Measurements from ENCODE around the gene SH3BGRL2. TPM values are rescaled to one million over a fixed set of nuclear protein-coding genes. Genes with fewer than 3 reads are reported as not detected.

The SH3BGRL2 gene
- total RNA-seq, 1 experiment from 2014 or later = 13.8 TPM

DNA sequence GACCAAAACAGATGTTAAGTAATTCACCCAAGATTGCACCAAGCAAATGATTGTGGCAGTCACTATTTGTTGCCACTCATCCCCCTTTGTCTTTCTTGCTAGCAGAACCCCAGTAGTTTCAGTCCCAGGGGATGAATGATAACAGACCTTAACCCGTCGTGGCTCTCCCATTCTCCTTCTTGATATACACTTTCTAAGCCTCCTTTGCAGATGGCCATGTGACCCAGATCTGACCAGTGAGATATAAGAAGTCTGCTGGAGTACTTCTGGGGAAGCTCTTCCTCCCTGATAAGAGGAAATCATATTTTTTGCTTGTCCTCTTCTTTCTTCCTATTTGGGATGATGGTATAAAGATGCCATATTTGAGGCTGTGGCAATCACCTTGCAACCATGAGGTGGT, 9.6 kb upstream of the SH3BGRL2 start:
- Mint-ChIP-seq H3K36me3 (no peaks in the 10 kb centered on the region), H3K27ac (no peak overlapping the region), H3K4me1 (peaks cover 2% of the 10 kb centered on the region), H3K9me3 (no peaks in the 10 kb centered on the region), H3K4me3 (no peak overlapping the region), H3K27me3 (ENCODE audit: low read depth) (no peaks in the 10 kb centered on the region)
- DNase-seq (ENCODE audit: low spot score) (no peak), ATAC-seq (no peak)
- ChIA-PET CTCF (no interaction called here), POLR2A (interaction anchor here (1.0 kb wide), 1 partner anchor 18 kb away, joined by 3 read pairs; no protein-coding TSS in a partner anchor)
- no peak for TF ChIP-seq ATF6 (CRISPR knock-in tag; IDR thresholded peaks at IDR 0.05)
- TF ChIP-seq OVOL2 (CRISPR knock-in tag; IDR thresholded peaks at IDR 0.05; ENCODE audit: borderline replicate concordance) = no peak

- no peaks in the 10 kb centered on the region for H3K9me3 Mint-ChIP-seq
- H3K4me1 Mint-ChIP-seq = no peaks in the 10 kb centered on the region
- no peak overlapping the region for H3K4me3 Mint-ChIP-seq
- ChIA-PET POLR2A (interaction anchor here (0.9 kb wide), 1 partner anchor 9 kb away, joined by 4 read pairs; the partner anchor contains the start of gene SH3BGRL2), CTCF (no interaction called here)
- no peaks in the 10 kb centered on the region for H3K36me3 Mint-ChIP-seq
- DNase-seq (ENCODE audit: low spot score) = no peak
- no peaks in the 10 kb centered on the region for H3K27me3 Mint-ChIP-seq (ENCODE audit: low read depth)
- no peak for ATAC-seq
- H3K27ac Mint-ChIP-seq = no peak overlapping the region
- TF ChIP-seq GTF2I (CRISPR knock-in tag; conservative IDR thresholded peaks at IDR 0.05) (no peak), FOXJ3 (CRISPR knock-in tag; IDR thresholded peaks at IDR 0.05; ENCODE audit: borderline replicate concordance) (no peak), STAT6 (CRISPR knock-in tag; conservative IDR thresholded peaks at IDR 0.05; ENCODE audit: low read depth) (no peak), ZBTB21 (CRISPR knock-in tag; IDR thresholded peaks at IDR 0.05; ENCODE audit: borderline replicate concordance) (no peak)
Measured at GRCh38 chr6:79622364-79622763, 8.8 kb upstream of the SH3BGRL2 start.

DNA sequence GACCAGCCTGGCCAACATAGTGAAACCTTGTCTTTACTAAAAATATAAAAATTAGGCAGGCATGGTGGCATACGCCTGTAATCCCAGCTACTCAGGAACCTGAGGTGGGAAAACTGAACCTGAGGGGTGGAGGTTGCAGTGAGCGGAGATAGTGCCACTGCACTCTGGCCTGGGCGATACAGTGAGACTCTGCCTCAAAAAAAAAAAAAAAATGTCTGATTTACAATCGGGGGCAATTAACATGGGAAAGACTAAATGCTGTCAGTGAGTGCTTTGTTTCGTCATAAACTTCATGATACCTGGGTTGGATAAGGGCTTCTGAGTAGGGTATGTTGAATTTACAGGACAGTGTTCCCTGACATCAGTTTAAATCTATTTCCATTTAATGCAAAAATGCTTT, 8.0 kb upstream of the SH3BGRL2 start:
- no peak for DNase-seq (ENCODE audit: low spot score)
- TF ChIP-seq, protein P1, sequence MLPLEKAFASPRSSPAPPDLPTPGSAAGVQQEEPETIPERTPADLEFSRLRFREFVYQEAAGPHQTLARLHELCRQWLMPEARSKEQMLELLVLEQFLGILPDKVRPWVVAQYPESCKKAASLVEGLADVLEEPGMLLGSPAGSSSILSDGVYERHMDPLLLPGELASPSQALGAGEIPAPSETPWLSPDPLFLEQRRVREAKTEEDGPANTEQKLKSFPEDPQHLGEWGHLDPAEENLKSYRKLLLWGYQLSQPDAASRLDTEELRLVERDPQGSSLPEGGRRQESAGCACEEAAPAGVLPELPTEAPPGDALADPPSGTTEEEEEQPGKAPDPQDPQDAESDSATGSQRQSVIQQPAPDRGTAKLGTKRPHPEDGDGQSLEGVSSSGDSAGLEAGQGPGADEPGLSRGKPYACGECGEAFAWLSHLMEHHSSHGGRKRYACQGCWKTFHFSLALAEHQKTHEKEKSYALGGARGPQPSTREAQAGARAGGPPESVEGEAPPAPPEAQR (CRISPR knock-in tag; IDR thresholded peaks at IDR 0.05) = no peak
- TF ChIP-seq JAZF1 (CRISPR knock-in tag; IDR thresholded peaks at IDR 0.05) (no peak), SP1 (CRISPR knock-in tag; conservative IDR thresholded peaks at IDR 0.05) (no peak), ZNF219 (CRISPR knock-in tag; IDR thresholded peaks at IDR 0.05; ENCODE audit: borderline replicate concordance) (no peak), ZNF671 (CRISPR knock-in tag; IDR thresholded peaks at IDR 0.05) (no peak), ZNF512 (CRISPR knock-in tag; IDR thresholded peaks at IDR 0.05; ENCODE audit: borderline replicate concordance) (no peak), GTF2I (CRISPR knock-in tag; conservative IDR thresholded peaks at IDR 0.05) (no peak)
- TF ChIP-seq, protein P2, sequence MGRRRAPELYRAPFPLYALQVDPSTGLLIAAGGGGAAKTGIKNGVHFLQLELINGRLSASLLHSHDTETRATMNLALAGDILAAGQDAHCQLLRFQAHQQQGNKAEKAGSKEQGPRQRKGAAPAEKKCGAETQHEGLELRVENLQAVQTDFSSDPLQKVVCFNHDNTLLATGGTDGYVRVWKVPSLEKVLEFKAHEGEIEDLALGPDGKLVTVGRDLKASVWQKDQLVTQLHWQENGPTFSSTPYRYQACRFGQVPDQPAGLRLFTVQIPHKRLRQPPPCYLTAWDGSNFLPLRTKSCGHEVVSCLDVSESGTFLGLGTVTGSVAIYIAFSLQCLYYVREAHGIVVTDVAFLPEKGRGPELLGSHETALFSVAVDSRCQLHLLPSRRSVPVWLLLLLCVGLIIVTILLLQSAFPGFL (CRISPR knock-in tag; IDR thresholded peaks at IDR 0.05; ENCODE audit: borderline replicate concordance) = no peak
- Mint-ChIP-seq H3K27ac (no peak overlapping the region), H3K4me1 (no peaks in the 10 kb centered on the region), H3K4me3 (no peak overlapping the region), H3K9me3 (no peaks in the 10 kb centered on the region), H3K27me3 (ENCODE audit: low read depth) (no peaks in the 10 kb centered on the region), H3K36me3 (no peaks in the 10 kb centered on the region)
- ChIA-PET POLR2A (interaction anchor here (0.6 kb wide), 1 partner anchor 30 kb away, joined by 4 read pairs; no protein-coding TSS in a partner anchor), CTCF (no interaction called here)
- ATAC-seq = no peak
